ENCODE results near the gene SCN10A. TPM values are rescaled to one million over a fixed set of nuclear protein-coding genes. Genes with fewer than 3 reads are reported as not detected.

SCN10A gene
- total RNA-seq, 1 experiment from 2014 or later = not detected

DNA sequence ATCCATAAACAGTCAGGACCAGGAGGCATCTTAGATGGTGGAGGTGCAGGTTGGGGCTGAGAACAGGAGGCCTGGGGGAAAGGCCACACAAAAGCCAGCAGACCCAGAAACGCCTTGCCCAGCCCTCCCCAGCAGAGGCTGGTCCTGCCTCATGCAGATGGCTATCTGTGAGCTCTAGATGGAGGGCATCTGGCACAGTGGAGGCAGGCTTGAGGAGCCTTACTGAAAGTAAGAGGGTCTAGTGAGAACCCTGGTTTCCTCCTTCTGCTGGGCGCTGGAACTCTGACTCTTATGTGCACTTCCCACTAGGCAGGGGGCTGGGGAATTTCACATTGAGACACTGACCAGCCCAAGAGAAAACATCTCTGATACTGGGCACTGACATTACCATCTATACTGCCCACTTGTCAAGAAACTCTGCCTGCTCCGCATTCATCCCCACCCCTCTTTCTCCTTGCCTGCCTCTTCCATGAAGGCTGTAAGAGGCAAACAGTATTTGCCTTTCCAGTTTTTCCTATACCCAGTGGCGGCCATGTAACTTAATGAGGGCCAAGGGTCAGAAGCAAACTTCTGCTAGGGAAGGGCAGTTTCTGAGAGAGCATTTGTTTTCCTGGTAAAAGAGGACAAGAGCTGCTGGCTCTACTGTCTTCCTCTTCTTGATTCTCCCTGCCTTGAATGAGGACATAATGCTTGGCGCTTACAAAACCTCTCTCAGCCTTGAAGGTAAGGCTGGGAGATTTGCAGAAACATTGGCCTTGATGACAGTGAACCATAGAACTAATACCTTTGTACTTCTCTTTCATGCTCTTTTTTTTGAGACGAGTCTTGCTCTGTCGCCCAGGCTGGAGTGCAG is 162.1 kb downstream of the SCN10A start:
- no peaks in the 10 kb centered on the region for H3K9me2 ChIP-seq (replicated peaks; ENCODE audit: insufficient read depth, low read length)
- H3K4me2 ChIP-seq (ENCODE audit: low read depth, low read length, poor library complexity, severe bottlenecking) = no peak overlapping the region
- no peak overlapping the region for H2AFZ ChIP-seq (ENCODE audit: low read length)
- peaks cover 2% of the 10 kb centered on the region; the same call in 1 of the 2 replicates for H3K4me1 ChIP-seq (ENCODE audit: low read length)
- H3K27ac ChIP-seq (ENCODE audit: low read length) = no peak overlapping the region
- no peaks in the 10 kb centered on the region for H3K27me3 ChIP-seq (ENCODE audit: low read length)
- no peak for DNase-seq
- H3K9ac ChIP-seq (ENCODE audit: low read length) = no peak overlapping the region
- no peaks in the 10 kb centered on the region for H4K20me1 ChIP-seq (ENCODE audit: insufficient read depth, low read depth, low read length)
- H3K79me2 ChIP-seq (ENCODE audit: low read length) = no peaks in the 10 kb centered on the region
- H3K4me3 ChIP-seq (ENCODE audit: low read length) = no peak overlapping the region
- no peaks in the 10 kb centered on the region for H3K9me3 ChIP-seq (ENCODE audit: low read length)
- H3K36me3 ChIP-seq (ENCODE audit: insufficient read depth, low read length) = no peaks in the 10 kb centered on the region

DNA sequence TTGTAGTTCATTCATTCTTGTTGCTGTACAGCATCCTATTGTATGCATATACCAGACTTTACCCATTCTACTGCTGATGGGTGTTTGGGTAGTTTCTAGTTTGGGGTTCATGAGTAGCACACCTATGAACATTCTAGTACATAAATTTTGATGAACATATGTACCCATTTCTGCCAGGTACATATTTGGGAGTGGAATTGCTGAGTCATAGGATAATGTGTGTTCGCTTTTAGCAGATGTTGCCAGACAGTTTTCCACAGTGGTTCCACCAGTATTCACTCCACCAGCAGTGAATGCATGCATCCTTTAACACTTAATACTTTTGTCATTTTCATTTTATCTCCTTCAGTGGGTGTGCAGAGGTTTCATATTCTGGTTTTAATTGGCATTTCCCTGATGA is 163.1 kb downstream of the SCN10A start:
- H3K36me3 ChIP-seq (ENCODE audit: insufficient read depth, low read length) = no peaks in the 10 kb centered on the region
- H4K20me1 ChIP-seq (ENCODE audit: insufficient read depth, low read depth, low read length) = no peaks in the 10 kb centered on the region
- no peaks in the 10 kb centered on the region for H3K27me3 ChIP-seq (ENCODE audit: low read length)
- DNase-seq = no peak
- H3K4me3 ChIP-seq (ENCODE audit: low read length) = no peak overlapping the region
- H3K4me2 ChIP-seq (ENCODE audit: low read depth, low read length, poor library complexity, severe bottlenecking) = no peak overlapping the region
- H2AFZ ChIP-seq (ENCODE audit: low read length) = no peak overlapping the region
- H3K4me1 ChIP-seq (ENCODE audit: low read length) = peaks cover 2% of the 10 kb centered on the region; the same call in 1 of the 2 replicates
- H3K27ac ChIP-seq (ENCODE audit: low read length) = no peak overlapping the region
- H3K9me2 ChIP-seq (replicated peaks; ENCODE audit: insufficient read depth, low read length) = no peaks in the 10 kb centered on the region
- H3K9ac ChIP-seq (ENCODE audit: low read length) = no peak overlapping the region
- H3K79me2 ChIP-seq (ENCODE audit: low read length) = no peaks in the 10 kb centered on the region
- H3K9me3 ChIP-seq (ENCODE audit: low read length) = no peaks in the 10 kb centered on the region

DNA sequence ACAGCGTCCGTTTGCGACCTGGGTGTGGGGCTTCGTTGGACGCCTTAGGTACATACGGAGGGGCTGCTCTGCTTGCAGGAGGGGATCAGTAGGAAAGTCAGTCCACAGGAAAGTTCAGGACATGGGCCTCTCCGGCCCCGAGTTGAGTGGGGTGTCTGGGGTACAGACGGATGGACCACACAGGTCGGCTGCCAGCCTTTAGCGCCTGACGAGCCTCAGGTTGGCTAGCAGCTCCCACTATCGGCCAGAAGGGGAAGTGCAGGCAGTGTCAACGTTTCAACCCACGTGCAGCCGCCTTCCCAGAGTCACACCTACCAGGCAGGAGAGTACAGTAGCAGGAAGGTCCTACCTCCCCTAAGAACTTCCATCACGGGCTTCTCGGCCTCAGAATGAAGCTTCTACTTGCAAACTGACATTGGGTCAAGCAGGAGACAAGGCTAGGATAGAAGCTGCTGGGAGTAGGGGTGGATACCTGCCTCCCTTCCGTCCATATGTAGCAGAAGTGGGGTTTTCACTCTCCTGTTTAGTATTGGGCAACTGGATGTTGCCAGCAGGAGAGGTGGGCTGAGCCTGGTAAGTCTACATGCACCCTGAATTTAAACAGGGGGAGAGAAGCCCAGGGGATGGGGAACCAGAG is 164.7 kb downstream of the SCN10A start:
- Histone ChIP-seq H3K9me3 (ENCODE audit: low read length) (no peaks in the 10 kb centered on the region), H3K4me3 (ENCODE audit: low read length) (no peak overlapping the region), H4K20me1 (ENCODE audit: insufficient read depth, low read depth, low read length) (no peaks in the 10 kb centered on the region), H2AFZ (ENCODE audit: low read length) (no peak overlapping the region), H3K36me3 (ENCODE audit: insufficient read depth, low read length) (no peaks in the 10 kb centered on the region), H3K9me2 (replicated peaks; ENCODE audit: insufficient read depth, low read length) (no peaks in the 10 kb centered on the region), H3K79me2 (ENCODE audit: low read length) (no peaks in the 10 kb centered on the region), H3K27me3 (ENCODE audit: low read length) (no peaks in the 10 kb centered on the region), H3K27ac (ENCODE audit: low read length) (no peak overlapping the region), H3K4me2 (ENCODE audit: low read depth, low read length, poor library complexity, severe bottlenecking) (no peak overlapping the region), H3K9ac (ENCODE audit: low read length) (no peak overlapping the region), H3K4me1 (ENCODE audit: low read length) (peaks cover 2% of the 10 kb centered on the region; the same call in 1 of the 2 replicates)
- peak; percentile 91 for DNase-seq

DNA sequence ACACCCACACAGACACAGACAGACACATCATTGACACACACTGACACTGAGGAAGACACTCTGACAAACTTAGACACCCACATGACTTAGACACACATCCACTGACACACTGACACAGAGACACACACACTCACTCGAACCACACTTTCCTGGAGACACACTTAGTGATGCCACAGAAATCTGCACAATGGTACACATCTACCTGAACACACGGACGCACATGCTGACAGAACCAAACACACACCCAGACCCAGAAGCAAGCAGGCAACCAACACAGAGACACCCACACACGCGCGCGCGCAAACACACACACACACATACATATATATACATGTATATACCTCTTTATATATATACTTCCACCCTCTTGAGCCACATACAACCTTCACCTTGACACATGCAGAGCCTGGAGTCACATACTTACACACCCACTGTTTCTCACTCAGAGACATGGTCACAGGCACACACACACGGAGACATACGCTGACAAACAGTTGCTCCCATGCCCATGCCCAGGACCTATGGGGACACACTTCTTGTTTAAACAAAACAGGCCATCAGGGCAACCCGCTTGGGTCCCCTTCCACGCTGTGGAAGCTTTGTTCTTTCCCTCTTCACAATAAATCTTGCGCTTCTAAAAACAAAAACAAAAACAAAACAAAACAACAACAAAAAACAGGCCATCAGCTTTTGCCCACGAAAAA is 165.6 kb downstream of the SCN10A start:
- H2AFZ ChIP-seq (ENCODE audit: low read length) = no peak overlapping the region
- H3K27me3 ChIP-seq (ENCODE audit: low read length) = no peaks in the 10 kb centered on the region
- no peak overlapping the region for H3K4me3 ChIP-seq (ENCODE audit: low read length)
- H3K36me3 ChIP-seq (ENCODE audit: insufficient read depth, low read length) = no peaks in the 10 kb centered on the region
- H4K20me1 ChIP-seq (ENCODE audit: insufficient read depth, low read depth, low read length) = no peaks in the 10 kb centered on the region
- H3K4me1 ChIP-seq (ENCODE audit: low read length) = peaks cover 2% of the 10 kb centered on the region; the same call in 1 of the 2 replicates
- H3K9ac ChIP-seq (ENCODE audit: low read length) = no peak overlapping the region
- H3K79me2 ChIP-seq (ENCODE audit: low read length) = no peaks in the 10 kb centered on the region
- no peak overlapping the region for H3K27ac ChIP-seq (ENCODE audit: low read length)
- no peaks in the 10 kb centered on the region for H3K9me3 ChIP-seq (ENCODE audit: low read length)
- H3K4me2 ChIP-seq (ENCODE audit: low read depth, low read length, poor library complexity, severe bottlenecking) = peak overlapping the region; percentile 45
- H3K9me2 ChIP-seq (replicated peaks; ENCODE audit: insufficient read depth, low read length) = no peaks in the 10 kb centered on the region
- no peak for DNase-seq

DNA sequence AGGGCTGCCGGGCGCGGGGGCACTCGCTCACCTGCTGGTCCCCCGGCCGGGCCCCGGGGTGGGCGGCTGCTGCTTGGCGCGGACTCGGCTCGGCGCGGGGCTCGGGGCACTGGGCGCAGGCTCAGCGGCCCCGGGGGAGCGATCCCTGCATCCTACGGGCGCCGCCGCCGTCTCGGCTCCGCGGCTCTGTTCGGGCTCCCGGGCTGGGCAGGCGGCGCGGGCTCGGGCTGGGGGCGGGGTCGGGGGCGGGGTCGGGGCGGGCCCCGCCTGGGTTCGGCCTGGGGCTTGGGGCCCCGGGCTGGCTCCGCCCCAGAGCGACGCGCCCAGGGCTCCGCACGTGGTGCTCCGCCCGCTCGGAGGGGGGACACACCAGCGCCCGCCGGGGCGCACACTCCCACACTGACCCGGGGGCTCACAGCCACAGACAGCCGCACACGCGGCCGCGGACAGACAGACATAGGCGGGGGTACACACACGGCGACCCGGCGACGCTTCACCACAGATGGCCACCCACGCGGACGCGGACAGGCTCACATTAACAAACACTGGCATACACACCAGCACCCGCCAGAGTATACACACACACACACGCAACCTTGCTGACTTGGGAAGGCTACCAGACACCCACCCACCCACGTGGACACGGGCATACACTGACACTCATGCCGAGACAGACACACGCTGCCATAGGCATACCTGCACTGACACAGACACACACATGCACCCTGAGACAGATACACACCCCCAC is 166.3 kb downstream of the SCN10A start, which contains the start of gene SCN5A:
SCN5A (minus strand) TSS at position 188 of the 748 bp plus-strand sequence. CDS start 16,380 bp downstream, outside the sequence.
- DNase-seq = peak; percentile 67
- no peaks in the 10 kb centered on the region for H4K20me1 ChIP-seq (ENCODE audit: insufficient read depth, low read depth, low read length)
- H3K27ac ChIP-seq (ENCODE audit: low read length) = no peak within 1 kb of the TSS
- no peaks in the 10 kb centered on the region for H3K36me3 ChIP-seq (ENCODE audit: insufficient read depth, low read length)
- H3K4me2 ChIP-seq (ENCODE audit: low read depth, low read length, poor library complexity, severe bottlenecking) = peak within 1 kb of the TSS; percentile 45
- H3K27me3 ChIP-seq (ENCODE audit: low read length) = no peaks in the 10 kb centered on the region
- H3K9me2 ChIP-seq (replicated peaks; ENCODE audit: insufficient read depth, low read length) = no peaks in the 10 kb centered on the region
- H3K79me2 ChIP-seq (ENCODE audit: low read length) = no peaks in the 10 kb centered on the region
- no peak within 1 kb of the TSS for H3K9ac ChIP-seq (ENCODE audit: low read length)
- peaks cover 2% of the 10 kb centered on the region; the same call in 1 of the 2 replicates for H3K4me1 ChIP-seq (ENCODE audit: low read length)
- H2AFZ ChIP-seq (ENCODE audit: low read length) = no peak within 1 kb of the TSS
- H3K9me3 ChIP-seq (ENCODE audit: low read length) = no peaks in the 10 kb centered on the region
- H3K4me3 ChIP-seq (ENCODE audit: low read length) = no peak within 1 kb of the TSS

DNA sequence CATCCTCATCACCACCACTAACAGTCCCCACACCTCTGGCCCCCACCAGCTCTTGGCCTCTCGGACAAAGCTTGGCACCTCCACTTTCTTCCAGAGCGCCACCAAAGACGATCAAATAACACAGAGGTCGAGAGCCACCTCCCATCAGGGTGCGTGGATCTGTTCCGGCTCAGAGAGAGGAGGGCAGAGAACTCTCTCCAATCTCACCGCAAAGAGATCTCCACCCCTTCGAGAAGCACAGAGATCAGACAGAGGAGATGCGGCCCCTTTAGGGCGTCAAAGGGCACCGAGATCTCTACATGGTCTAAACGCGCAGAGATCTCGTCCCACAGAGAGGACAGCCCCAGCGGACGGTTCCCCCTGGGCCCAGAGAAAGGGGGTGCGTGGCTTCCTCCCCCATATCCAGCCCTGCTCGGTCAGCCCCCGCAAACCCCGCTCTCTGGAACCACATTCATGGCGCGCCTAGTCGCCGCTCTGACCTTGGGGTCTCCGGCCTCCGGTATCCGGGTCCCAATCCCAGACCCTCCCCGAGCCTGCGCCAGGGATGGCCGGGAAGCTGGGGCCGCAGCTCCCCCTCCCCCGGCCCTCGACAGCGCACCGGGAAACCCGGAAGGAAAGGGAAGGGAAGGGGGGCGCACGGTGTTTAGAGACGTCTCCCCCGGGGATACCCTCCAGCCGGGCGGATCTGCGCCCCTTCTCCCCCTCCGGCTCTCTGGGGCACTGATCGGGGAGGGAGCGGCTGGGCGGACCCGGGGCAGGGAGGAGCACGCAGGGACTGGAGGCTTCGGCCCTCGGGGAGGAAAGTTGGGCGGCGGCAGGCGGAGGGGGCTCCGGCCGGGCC is 167.1 kb downstream of the SCN10A start:
- Histone ChIP-seq H3K36me3 (ENCODE audit: insufficient read depth, low read length) (no peaks in the 10 kb centered on the region), H3K9ac (ENCODE audit: low read length) (no peak overlapping the region), H2AFZ (ENCODE audit: low read length) (no peak overlapping the region), H3K9me2 (replicated peaks; ENCODE audit: insufficient read depth, low read length) (no peaks in the 10 kb centered on the region), H3K27me3 (ENCODE audit: low read length) (no peaks in the 10 kb centered on the region), H3K4me1 (ENCODE audit: low read length) (peaks cover 2% of the 10 kb centered on the region; the same call in 1 of the 2 replicates), H3K79me2 (ENCODE audit: low read length) (no peaks in the 10 kb centered on the region), H3K9me3 (ENCODE audit: low read length) (no peaks in the 10 kb centered on the region), H4K20me1 (ENCODE audit: insufficient read depth, low read depth, low read length) (no peaks in the 10 kb centered on the region), H3K4me2 (ENCODE audit: low read depth, low read length, poor library complexity, severe bottlenecking) (no peak overlapping the region), H3K4me3 (ENCODE audit: low read length) (no peak overlapping the region), H3K27ac (ENCODE audit: low read length) (no peak overlapping the region)
- no peak for DNase-seq

DNA sequence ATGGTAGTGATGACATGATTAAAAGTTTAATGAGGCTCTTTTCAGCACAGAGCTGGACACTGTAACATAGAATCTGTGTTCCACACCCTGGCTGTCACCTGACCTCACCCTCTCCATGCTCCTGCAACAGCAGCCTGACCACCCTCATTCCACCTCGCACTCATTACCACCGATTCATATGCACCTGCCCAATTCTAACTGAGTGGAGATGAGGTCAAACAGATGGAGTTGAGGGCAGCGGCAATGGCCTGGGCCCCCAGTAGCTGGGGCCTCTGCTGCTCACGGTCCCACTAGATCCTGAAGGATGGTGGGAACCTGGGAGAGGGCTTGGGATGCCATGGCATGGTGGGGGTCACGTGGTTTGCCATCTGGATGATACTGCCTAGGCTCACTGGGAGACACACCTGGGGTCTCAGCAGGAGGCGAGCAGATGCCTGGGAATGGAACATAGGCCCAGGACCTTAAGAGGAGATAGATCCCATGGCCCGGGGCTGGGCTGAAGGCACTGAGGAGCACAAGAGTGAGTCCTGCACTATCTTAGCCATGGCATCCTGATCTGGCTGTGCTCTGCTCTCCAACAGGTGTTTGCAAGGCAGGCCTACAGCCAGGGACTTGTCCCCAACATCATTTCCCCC is 167.9 kb downstream of the SCN10A start:
- no peaks in the 10 kb centered on the region for H3K9me2 ChIP-seq (replicated peaks; ENCODE audit: insufficient read depth, low read length)
- no peaks in the 10 kb centered on the region for H4K20me1 ChIP-seq (ENCODE audit: insufficient read depth, low read depth, low read length)
- no peak overlapping the region for H3K27ac ChIP-seq (ENCODE audit: low read length)
- no peak overlapping the region for H3K4me2 ChIP-seq (ENCODE audit: low read depth, low read length, poor library complexity, severe bottlenecking)
- no peak overlapping the region for H2AFZ ChIP-seq (ENCODE audit: low read length)
- no peaks in the 10 kb centered on the region for H3K9me3 ChIP-seq (ENCODE audit: low read length)
- no peaks in the 10 kb centered on the region for H3K27me3 ChIP-seq (ENCODE audit: low read length)
- no peaks in the 10 kb centered on the region for H3K36me3 ChIP-seq (ENCODE audit: insufficient read depth, low read length)
- DNase-seq = no peak
- H3K9ac ChIP-seq (ENCODE audit: low read length) = no peak overlapping the region
- peaks cover 2% of the 10 kb centered on the region; the same call in 1 of the 2 replicates for H3K4me1 ChIP-seq (ENCODE audit: low read length)
- H3K79me2 ChIP-seq (ENCODE audit: low read length) = no peaks in the 10 kb centered on the region
- no peak overlapping the region for H3K4me3 ChIP-seq (ENCODE audit: low read length)
